Neural progenitor cell (in vitro differentiated cells): ENCODE results near the gene SIPA1L2. TPM values are rescaled to one million over a fixed set of nuclear protein-coding genes. Genes with fewer than 3 reads are reported as not detected.

Source experiments
- DNase-seq: peaks from one replicate; pipeline ENCODE4 v3.0.0-alpha.2; 2016; ENCODE audit warnings: low spot score
- H2AFZ ChIP-seq: fragments of 200-600 bp; sonication (generic); replicated peaks from 2 replicates; pipeline ENCODE4 v1.6.1; 2016; ENCODE audit warnings: antibody characterized with exemption
- H3F3A ChIP-seq: fragments of 200-600 bp; sonication (generic); 2 replicates; pipeline ENCODE4 v1.6.1; 2016; ENCODE audit warnings: antibody characterized with exemption, low read depth
- H3K27ac ChIP-seq: fragments of 200-600 bp; sonication (generic); 2 replicates; pipeline ENCODE4 v1.5.1; 2016; ENCODE audit warnings: mild to moderate bottlenecking
- H3K27me3 ChIP-seq: fragments of 200-600 bp; sonication (generic); 2 replicates; pipeline ENCODE4 v1.6.1; 2016; ENCODE audit warnings: mild to moderate bottlenecking, moderate library complexity
- H3K36me3 ChIP-seq: fragments of 200-600 bp; sonication (generic); 2 replicates; pipeline ENCODE4 v1.5.1; 2016
- H3K4me1 ChIP-seq: fragments of 200-600 bp; sonication (generic); 2 replicates; pipeline ENCODE4 v1.6.1; 2016; ENCODE audit warnings: mixed run types
- H3K4me2 ChIP-seq: fragments of 200-600 bp; sonication (generic); 2 replicates; pipeline ENCODE4 v1.6.1; 2016
- H3K4me3 ChIP-seq: fragments of 200-600 bp; sonication (generic); 2 replicates; pipeline ENCODE4 v1.5.1; 2016
- H3K79me2 ChIP-seq: fragments of 200-600 bp; sonication (generic); 2 replicates; pipeline ENCODE4 v1.6.1; 2016; ENCODE audit warnings: low read depth
- H3K9ac ChIP-seq: fragments of 200-600 bp; sonication (generic); 2 replicates; pipeline ENCODE4 v1.6.1; 2016
- H3K9me3 ChIP-seq: fragments of 200-600 bp; sonication (generic); 2 replicates; pipeline ENCODE4 v1.5.1; 2016; ENCODE audit warnings: low read depth
- H4K20me1 ChIP-seq: fragments of 200-600 bp; sonication (generic); 2 replicates; pipeline ENCODE4 v1.6.1; 2016; ENCODE audit warnings: low read depth
- H3K27ac Mint-ChIP-seq: 3 replicates; pipeline ENCODE4 v1.8.0; 2021; ENCODE audit warnings: mixed read lengths
- H3K27me3 Mint-ChIP-seq: 2 replicates; pipeline ENCODE4 v1.8.0; 2022; ENCODE audit warnings: low read depth, mild to moderate bottlenecking, inconsistent platforms, moderate library complexity, mixed read lengths; ENCODE audit not compliant: insufficient read depth
- H3K36me3 Mint-ChIP-seq: 3 replicates; pipeline ENCODE4 v1.8.0; 2021; ENCODE audit warnings: mixed read lengths
- H3K4me1 Mint-ChIP-seq: 3 replicates; pipeline ENCODE4 v1.8.0; 2021; ENCODE audit warnings: mixed read lengths
- H3K4me3 Mint-ChIP-seq: 3 replicates; pipeline ENCODE4 v1.8.0; 2021; ENCODE audit warnings: mild to moderate bottlenecking, moderate library complexity, mixed read lengths
- H3K9me3 Mint-ChIP-seq: 3 replicates; pipeline ENCODE4 v1.8.0; 2020; ENCODE audit warnings: mixed read lengths
- EZH2 ChIP-seq: fragments of 200-600 bp; sonication (generic); IDR thresholded peaks from 2 replicates; pipeline ENCODE4 v1.6.1; 2017; ENCODE audit warnings: antibody characterized with exemption, mild to moderate bottlenecking, moderate library complexity
- EZH2phosphoT487 ChIP-seq: fragments of 200-600 bp; sonication (generic); IDR thresholded peaks from 2 replicates; pipeline ENCODE4 v1.6.1; 2017; ENCODE audit warnings: antibody characterized with exemption
- total RNA-seq: library from RNA; depleted of rRNA; stranded (reverse); fragments of >200 nt; gene quantifications from 2 replicates; pipeline ENCODE4 v1.2.3, GENCODE V29; 2015; ENCODE audit warnings: low replicate concordance
- TF ChIP-seq, protein P1 (sequence below): fragments of 200-600 bp; sonication (generic); IDR thresholded peaks from 2 replicates; pipeline ENCODE4 v1.5.1; 2017; ENCODE audit warnings: antibody characterized with exemption, mild to moderate bottlenecking

The SIPA1L2 gene
- total RNA-seq, 1 donor from 2014 or later: 24.8 TPM

DNA sequence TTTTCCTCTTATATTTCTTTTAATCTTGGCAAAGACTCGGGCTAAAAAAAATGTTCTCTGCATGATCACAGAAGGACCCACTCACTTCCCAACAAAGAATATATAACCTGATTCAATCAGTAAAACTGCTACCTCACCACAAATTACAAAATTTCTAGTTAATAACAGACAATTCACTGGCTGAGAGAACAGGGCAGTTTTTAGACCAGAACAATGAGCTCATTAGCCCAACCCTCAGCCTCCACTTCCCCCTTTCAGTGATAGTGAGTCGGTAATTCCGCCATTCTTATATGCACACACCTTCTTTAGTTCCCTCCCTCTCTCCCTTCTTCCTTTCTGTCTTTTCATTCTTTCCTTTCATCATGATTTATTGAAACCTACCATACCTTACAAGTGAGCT lies 8.9 kb downstream of the SIPA1L2 start:
- peaks cover 77% of the 10 kb centered on the region for H3K79me2 ChIP-seq
- no peaks in the 10 kb centered on the region for H3K9me3 ChIP-seq
- no peak overlapping the region for H3K27ac ChIP-seq
- H3K4me1 ChIP-seq: peaks cover 51% of the 10 kb centered on the region
- Mint-ChIP-seq H3K4me3 (no peak overlapping the region), H3K9me3 (peaks cover 10% of the 10 kb centered on the region), H3K27me3 (peaks cover 4% of the 10 kb centered on the region), H3K36me3 (peaks cover 42% of the 10 kb centered on the region), H3K4me1 (peaks cover 76% of the 10 kb centered on the region), H3K27ac (peak overlapping the region; percentile 64)
- no peak overlapping the region for H2AFZ ChIP-seq
- no peak overlapping the region for H3K4me2 ChIP-seq
- H3K4me3 ChIP-seq: no peak overlapping the region
- no peaks in the 10 kb centered on the region for H4K20me1 ChIP-seq
- no peaks in the 10 kb centered on the region for H3K27me3 ChIP-seq
- no peak for DNase-seq
- TF ChIP-seq EZH2phosphoT487 (no peak), EZH2 (no peak)
- TF ChIP-seq, protein P1, sequence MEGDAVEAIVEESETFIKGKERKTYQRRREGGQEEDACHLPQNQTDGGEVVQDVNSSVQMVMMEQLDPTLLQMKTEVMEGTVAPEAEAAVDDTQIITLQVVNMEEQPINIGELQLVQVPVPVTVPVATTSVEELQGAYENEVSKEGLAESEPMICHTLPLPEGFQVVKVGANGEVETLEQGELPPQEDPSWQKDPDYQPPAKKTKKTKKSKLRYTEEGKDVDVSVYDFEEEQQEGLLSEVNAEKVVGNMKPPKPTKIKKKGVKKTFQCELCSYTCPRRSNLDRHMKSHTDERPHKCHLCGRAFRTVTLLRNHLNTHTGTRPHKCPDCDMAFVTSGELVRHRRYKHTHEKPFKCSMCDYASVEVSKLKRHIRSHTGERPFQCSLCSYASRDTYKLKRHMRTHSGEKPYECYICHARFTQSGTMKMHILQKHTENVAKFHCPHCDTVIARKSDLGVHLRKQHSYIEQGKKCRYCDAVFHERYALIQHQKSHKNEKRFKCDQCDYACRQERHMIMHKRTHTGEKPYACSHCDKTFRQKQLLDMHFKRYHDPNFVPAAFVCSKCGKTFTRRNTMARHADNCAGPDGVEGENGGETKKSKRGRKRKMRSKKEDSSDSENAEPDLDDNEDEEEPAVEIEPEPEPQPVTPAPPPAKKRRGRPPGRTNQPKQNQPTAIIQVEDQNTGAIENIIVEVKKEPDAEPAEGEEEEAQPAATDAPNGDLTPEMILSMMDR: no peak
- peaks cover 10% of the 10 kb centered on the region for H3F3A ChIP-seq
- no peaks in the 10 kb centered on the region for H3K36me3 ChIP-seq
- H3K9ac ChIP-seq: no peak overlapping the region

DNA sequence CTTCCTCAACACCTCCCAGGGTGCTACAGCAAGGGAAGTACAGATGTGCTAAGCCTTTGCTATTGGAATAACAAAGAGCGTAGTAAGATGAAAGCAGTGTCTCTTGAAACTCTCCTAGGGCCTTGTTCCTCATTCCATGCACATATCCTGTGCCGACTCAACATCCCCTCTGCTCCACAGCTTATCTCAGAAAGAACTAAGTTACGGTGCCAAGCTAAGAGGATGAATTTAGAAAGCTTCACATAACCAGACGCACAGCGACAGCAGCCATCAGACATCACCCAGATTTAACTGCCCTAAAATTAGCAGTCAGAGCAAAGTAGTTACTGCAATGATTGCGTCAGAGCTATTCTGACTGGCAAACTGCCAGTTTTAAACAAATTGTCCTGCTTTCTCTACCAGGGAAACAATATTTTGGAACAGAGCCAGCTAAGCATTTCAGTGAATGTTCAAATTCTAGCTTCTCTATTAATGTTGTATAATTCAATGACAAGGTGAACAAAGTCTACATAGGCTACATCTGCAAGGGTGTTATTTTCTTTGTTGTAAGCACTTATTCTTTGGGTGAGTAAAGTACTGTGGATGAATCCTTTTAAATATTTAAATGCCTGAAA lies 9.5 kb downstream of the SIPA1L2 start:
- Histone ChIP-seq H3K27me3 (no peaks in the 10 kb centered on the region), H3K79me2 (peaks cover 71% of the 10 kb centered on the region), H4K20me1 (no peaks in the 10 kb centered on the region), H3K4me2 (peak overlapping the region; percentile 23), H2AFZ (no peak overlapping the region), H3F3A (peaks cover 10% of the 10 kb centered on the region), H3K9ac (no peak overlapping the region), H3K9me3 (no peaks in the 10 kb centered on the region), H3K27ac (no peak overlapping the region), H3K4me1 (peaks cover 56% of the 10 kb centered on the region), H3K4me3 (no peak overlapping the region), H3K36me3 (no peaks in the 10 kb centered on the region)
- DNase-seq: no peak
- peaks cover 38% of the 10 kb centered on the region for H3K36me3 Mint-ChIP-seq
- peaks cover 4% of the 10 kb centered on the region for H3K27me3 Mint-ChIP-seq
- H3K4me3 Mint-ChIP-seq: no peak overlapping the region
- H3K4me1 Mint-ChIP-seq: peaks cover 76% of the 10 kb centered on the region
- peaks cover 8% of the 10 kb centered on the region for H3K9me3 Mint-ChIP-seq
- H3K27ac Mint-ChIP-seq: peak overlapping the region; percentile 81
- TF ChIP-seq EZH2phosphoT487 (no peak), EZH2 (no peak)
- TF ChIP-seq, protein P1: no peak

DNA sequence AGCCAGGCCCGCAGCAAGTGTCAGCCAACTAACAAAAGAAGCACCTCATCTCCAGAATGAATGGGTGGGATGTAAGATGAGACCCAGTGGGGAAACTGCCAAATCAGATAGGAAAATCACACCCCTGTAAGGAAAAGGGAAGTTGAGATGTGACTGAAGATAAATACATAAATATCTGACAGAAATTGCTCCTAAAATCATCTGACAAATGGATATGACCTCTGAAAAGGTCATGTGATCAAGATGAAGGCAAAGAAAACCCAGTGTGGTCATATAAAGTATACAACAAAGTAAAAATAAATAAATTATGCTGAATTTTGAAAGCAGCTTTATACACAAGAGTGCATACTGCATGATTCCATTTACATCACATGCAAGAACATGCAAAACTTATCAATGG lies 12.7 kb downstream of the SIPA1L2 start:
- H3F3A ChIP-seq: peaks cover under 1% of the 10 kb centered on the region
- no peaks in the 10 kb centered on the region for H3K27me3 ChIP-seq
- TF ChIP-seq, protein P1: no peak
- TF ChIP-seq EZH2phosphoT487 (no peak), EZH2 (no peak)
- H3K9me3 ChIP-seq: no peaks in the 10 kb centered on the region
- H3K27ac ChIP-seq: no peak overlapping the region
- H3K79me2 ChIP-seq: peaks cover 61% of the 10 kb centered on the region
- peak; percentile 35 for DNase-seq
- H3K9ac ChIP-seq: no peak overlapping the region
- H4K20me1 ChIP-seq: no peaks in the 10 kb centered on the region
- Mint-ChIP-seq H3K4me3 (no peak overlapping the region), H3K27ac (peak overlapping the region; percentile 83), H3K36me3 (peaks cover 29% of the 10 kb centered on the region), H3K4me1 (peaks cover 84% of the 10 kb centered on the region), H3K27me3 (peaks cover 7% of the 10 kb centered on the region), H3K9me3 (peaks cover 7% of the 10 kb centered on the region)
- H2AFZ ChIP-seq: no peak overlapping the region
- peak overlapping the region; percentile 41 for H3K4me2 ChIP-seq
- H3K4me3 ChIP-seq: no peak overlapping the region
- no peaks in the 10 kb centered on the region for H3K36me3 ChIP-seq
- peaks cover 65% of the 10 kb centered on the region for H3K4me1 ChIP-seq
